Endothelial cell of umbilical vein (primary cell): ENCODE data around the gene CLSTN2. TPM values are rescaled to one million over a fixed set of nuclear protein-coding genes. Genes with fewer than 3 reads are reported as not detected.

Experiments
- BruUV-seq: library from RNA; stranded (reverse); fragments of 400-500 nt; replicated peaks from 2 replicates; lab custom pipeline; 2021; lab: Mats Ljungman, UMichigan
- CTCF ChIA-PET: fragments of 300-600, 350-600 bp; sonication (Branson Sonifier 250); formaldehyde crosslinking; loops from one replicate; lab custom pipeline; 2021; ENCODE audit warnings: antibody characterized with exemption, inconsistent platforms; lab: Charles Lee
- POLR2A ChIA-PET: fragments of 300-600, 350-600 bp; sonication (Branson Sonifier 250); formaldehyde crosslinking; loops from one replicate; lab custom pipeline; 2021; ENCODE audit warnings: antibody characterized with exemption, inconsistent platforms; lab: Charles Lee
- DNase-seq: peaks from one replicate; pipeline ENCODE4 v3.0.0-alpha.2; 2011; ENCODE audit warnings: low read depth, low spot score
- FAIRE-seq: peaks from 2 replicates; lab custom pipeline; 2011; peaks lifted over from hg19 to GRCh38; lab: Jason Lieb, UNC
- H2AFZ ChIP-seq: 2 replicates; pipeline ENCODE4 v1.6.0; 2012; ENCODE audit warnings: low read depth, low read length, control low read depth, inconsistent platforms
- H3K27ac ChIP-seq: 2 replicates; pipeline ENCODE4 v1.5.1; 2011; ENCODE audit warnings: low read depth, mild to moderate bottlenecking, control low read depth, low read length, moderate library complexity; ENCODE audit not compliant: insufficient read depth
- H3K27me3 ChIP-seq, 2 experiments: 2 replicates each; pipeline versions ENCODE4 v1.6.0 to v1.6.1; 2011; ENCODE audit warnings: low read length in 2 of 2, mixed read lengths in 1 of 2; ENCODE audit not compliant: control insufficient read depth in 2 of 2, insufficient read depth in 2 of 2
- H3K36me3 ChIP-seq, 2 experiments: 2 replicates in 1 of 2; 3 replicates in 1 of 2; pipeline ENCODE4 v1.5.1; 2011; ENCODE audit warnings: low read length in 2 of 2, mild to moderate bottlenecking in 1 of 2, moderate library complexity in 1 of 2; ENCODE audit not compliant: control insufficient read depth in 2 of 2, insufficient read depth in 2 of 2; ENCODE audit errors: extremely low read depth in 1 of 2
- H3K4me1 ChIP-seq: 3 replicates; pipeline ENCODE4 v1.5.1; 2011; ENCODE audit warnings: mild to moderate bottlenecking, low read length; ENCODE audit not compliant: control insufficient read depth, insufficient read depth; ENCODE audit errors: extremely low read depth
- H3K4me2 ChIP-seq: 2 replicates; pipeline ENCODE4 v1.6.1; 2011; ENCODE audit warnings: low read length, control low read depth, mixed read lengths; ENCODE audit not compliant: insufficient read depth
- H3K4me3 ChIP-seq, 3 experiments: fragments of 200-600 bp in 1 of 3; sonication (generic), shearing (Covaris generic) in 1 of 3; replicated peaks in 1 of 3; 2 replicates each; pipeline ENCODE4 v1.5.1; 2011 to 2016; ENCODE audit warnings: control low read depth in 3 of 3, low read length in 3 of 3, mild to moderate bottlenecking in 2 of 3, inconsistent platforms in 1 of 3, low read depth in 1 of 3, moderate library complexity in 1 of 3; ENCODE audit not compliant: insufficient read depth in 1 of 3
- H3K79me2 ChIP-seq: 2 replicates; pipeline ENCODE4 v1.6.0; 2012; ENCODE audit warnings: low read length, inconsistent platforms; ENCODE audit not compliant: control insufficient read depth, insufficient read depth
- H3K9ac ChIP-seq: replicated peaks from 2 replicates; pipeline ENCODE3; 2011; ENCODE audit warnings: low read length, control low read depth; ENCODE audit not compliant: insufficient read depth; ENCODE audit errors: extremely low read depth
- H3K9me1 ChIP-seq: replicated peaks from 3 replicates; pipeline ENCODE4 v1.6.0; 2011; ENCODE audit warnings: mild to moderate bottlenecking, low read length; ENCODE audit not compliant: control insufficient read depth, insufficient read depth; ENCODE audit errors: extremely low read depth
- H3K9me3 ChIP-seq: replicated peaks from 2 replicates; pipeline ENCODE4 v1.5.1; 2012; ENCODE audit warnings: low read length, inconsistent platforms; ENCODE audit not compliant: control insufficient read depth, insufficient read depth
- H4K20me1 ChIP-seq: replicated peaks from 2 replicates; pipeline ENCODE3; 2011; ENCODE audit warnings: mild to moderate bottlenecking, low read length; ENCODE audit not compliant: control insufficient read depth, insufficient read depth; ENCODE audit errors: extremely low read depth
- EZH2 ChIP-seq: IDR thresholded peaks from 2 replicates; pipeline ENCODE4 v1.6.1; 2012; ENCODE audit warnings: borderline replicate concordance, low read depth, mild to moderate bottlenecking, moderate library complexity, low read length, inconsistent platforms; ENCODE audit not compliant: severe bottlenecking
- FOS ChIP-seq: IDR thresholded peaks from 2 replicates; pipeline ENCODE4 v1.6.1; 2011; ENCODE audit warnings: mild to moderate bottlenecking, low read length, moderate library complexity, borderline replicate concordance; ENCODE audit not compliant: insufficient read depth
- GATA2 ChIP-seq: IDR thresholded peaks from 2 replicates; pipeline ENCODE4 v1.7.0; 2011; ENCODE audit warnings: low read depth, mild to moderate bottlenecking, moderate library complexity, mixed read lengths, low read length; ENCODE audit not compliant: insufficient read length, insufficient read depth
- JUN ChIP-seq: IDR thresholded peaks from 2 replicates; pipeline ENCODE4 v1.6.1; 2011; ENCODE audit warnings: borderline replicate concordance, low read depth; ENCODE audit not compliant: insufficient read length, insufficient read depth
- MYC ChIP-seq: IDR thresholded peaks from one replicate; pipeline ENCODE4 v1.6.1; 2011; ENCODE audit warnings: mild to moderate bottlenecking, low read depth, low read length
- dilution Hi-C: fragments of 300-500 bp; cut with MboI; formaldehyde crosslinking; loops from one replicate; pipeline ENCODE4 v1.15.0; 2019; ENCODE audit warnings: low sequenced_read_pairs; ENCODE audit not compliant: extremely low pct_ligation_motif_present
- intact Hi-C: fragments of 100-400 bp; cut with micrococcal nuclease; formaldehyde crosslinking; loops from one replicate; pipeline ENCODE4 v1.10.0; 2022
- polyA plus RNA-seq, 4 experiments: library from polyadenylated mRNA; depleted of rRNA in 3 of 4; stranded (reverse) in 3 of 4; unstranded in 1 of 4; fragments of >200 nt; gene quantifications; 2 replicates each; pipeline versions ENCODE4 v1.2.1 to v1.2.3, GENCODE V29; 2011 to 2012; ENCODE audit warnings: missing spikeins in 1 of 4
- total RNA-seq: library from RNA; stranded (reverse); gene quantifications from 2 replicates; pipeline ENCODE4 v1.2.3, GENCODE V29; 2021
- TF ChIP-seq, protein P1 (sequence below), 2 donors: IDR thresholded peaks; 1 replicate in 1 of 2; 2 replicates in 1 of 2; pipeline ENCODE4 v1.5.1; 2011; ENCODE audit warnings: low read length in 2 of 2, mild to moderate bottlenecking in 2 of 2, moderate library complexity in 2 of 2, control low read depth in 1 of 2, inconsistent platforms in 1 of 2, low read depth in 1 of 2; ENCODE audit not compliant: insufficient read depth in 1 of 2; ENCODE audit errors: extremely low read depth in 1 of 2

CLSTN2 gene
- total and polyA plus RNA-seq, 2 donors (not counting 3 experiments of a cell fraction or from before 2014, with no cell fraction given), result 0.26 to 0.38 TPM

DNA sequence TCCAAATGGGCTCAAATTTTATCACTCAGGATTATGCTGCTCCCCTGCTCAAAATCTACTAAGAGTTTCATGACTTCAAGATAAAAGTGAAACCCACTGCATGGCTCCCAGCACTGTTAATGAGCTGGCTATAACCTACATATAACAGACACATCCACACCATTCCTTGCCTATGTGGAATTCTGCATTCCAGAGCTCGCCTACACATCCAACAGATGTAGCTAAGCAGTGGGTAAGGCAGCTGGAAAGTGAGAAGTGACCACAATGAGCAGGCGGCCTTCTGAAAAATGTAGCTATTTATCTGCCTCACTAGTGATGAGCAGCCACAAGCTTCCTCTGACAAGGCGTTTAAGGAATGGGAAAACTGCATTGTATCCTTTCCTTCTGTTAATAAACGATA, 650.8 kb downstream of the CLSTN2 start:
- CTCF ChIA-PET, result interaction anchor here (0.8 kb wide), 2 partner anchors 9 to 11 kb away, joined by 3 read pairs; no protein-coding TSS in a partner anchor
- Histone ChIP-seq H3K79me2 (no peaks in the 10 kb centered on the region), H3K9me3 (no peaks in the 10 kb centered on the region), H3K27me3 (no peaks in the 10 kb centered on the region), H3K36me3 (no peaks in the 10 kb centered on the region), H3K9me1 (no peaks in the 10 kb centered on the region), H3K27ac (no peak overlapping the region), H2AFZ (no peak overlapping the region), H4K20me1 (no peaks in the 10 kb centered on the region), H3K4me1 (no peaks in the 10 kb centered on the region), H3K9ac (no peak overlapping the region), H3K4me2 (no peak overlapping the region), H3K4me3 (no peak overlapping the region)
- TF ChIP-seq EZH2, result no peak
- no peak for TF ChIP-seq JUN
- no peak for TF ChIP-seq FOS
- TF ChIP-seq GATA2, result no peak
- TF ChIP-seq, protein P1, sequence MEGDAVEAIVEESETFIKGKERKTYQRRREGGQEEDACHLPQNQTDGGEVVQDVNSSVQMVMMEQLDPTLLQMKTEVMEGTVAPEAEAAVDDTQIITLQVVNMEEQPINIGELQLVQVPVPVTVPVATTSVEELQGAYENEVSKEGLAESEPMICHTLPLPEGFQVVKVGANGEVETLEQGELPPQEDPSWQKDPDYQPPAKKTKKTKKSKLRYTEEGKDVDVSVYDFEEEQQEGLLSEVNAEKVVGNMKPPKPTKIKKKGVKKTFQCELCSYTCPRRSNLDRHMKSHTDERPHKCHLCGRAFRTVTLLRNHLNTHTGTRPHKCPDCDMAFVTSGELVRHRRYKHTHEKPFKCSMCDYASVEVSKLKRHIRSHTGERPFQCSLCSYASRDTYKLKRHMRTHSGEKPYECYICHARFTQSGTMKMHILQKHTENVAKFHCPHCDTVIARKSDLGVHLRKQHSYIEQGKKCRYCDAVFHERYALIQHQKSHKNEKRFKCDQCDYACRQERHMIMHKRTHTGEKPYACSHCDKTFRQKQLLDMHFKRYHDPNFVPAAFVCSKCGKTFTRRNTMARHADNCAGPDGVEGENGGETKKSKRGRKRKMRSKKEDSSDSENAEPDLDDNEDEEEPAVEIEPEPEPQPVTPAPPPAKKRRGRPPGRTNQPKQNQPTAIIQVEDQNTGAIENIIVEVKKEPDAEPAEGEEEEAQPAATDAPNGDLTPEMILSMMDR (IDR thresholded peaks at IDR 0.05; ENCODE audit: extremely low read depth in 1 of 2, insufficient read depth in 1 of 2, low read depth in 1 of 2, low read length in 2 of 2), result no peak
- POLR2A ChIA-PET, result no interaction called here
- intact Hi-C loops, result no loop called here
- dilution Hi-C loops, result no loop called here
- FAIRE-seq (no peak), DNase-seq (no peak)
- no TSS peak for BruUV-seq

DNA sequence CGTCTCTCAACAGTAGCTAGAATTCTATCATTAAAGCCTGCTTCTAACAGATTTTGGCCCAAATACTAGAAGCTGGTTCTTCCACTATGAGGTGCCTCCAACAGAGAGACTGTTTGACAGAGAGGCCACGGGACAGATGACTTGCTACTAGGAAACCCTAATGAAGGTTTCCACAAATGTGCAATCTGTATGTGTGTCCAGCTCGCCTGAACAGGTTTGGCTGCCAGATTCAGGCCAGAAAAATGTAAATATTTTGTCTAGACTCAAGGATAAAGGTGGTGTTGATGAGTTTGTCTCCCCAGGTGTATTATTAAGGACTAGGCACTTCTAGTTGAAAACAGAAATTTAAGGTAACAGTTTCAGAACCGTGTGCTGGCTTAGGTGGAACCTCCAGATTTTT, 651.3 kb downstream of the CLSTN2 start:
- Histone ChIP-seq H3K36me3 (no peaks in the 10 kb centered on the region), H3K79me2 (no peaks in the 10 kb centered on the region), H3K4me2 (no peak overlapping the region), H3K4me1 (no peaks in the 10 kb centered on the region), H3K9ac (no peak overlapping the region), H2AFZ (no peak overlapping the region), H3K4me3 (no peak overlapping the region), H3K9me3 (no peaks in the 10 kb centered on the region), H4K20me1 (no peaks in the 10 kb centered on the region), H3K9me1 (no peaks in the 10 kb centered on the region), H3K27ac (no peak overlapping the region), H3K27me3 (no peaks in the 10 kb centered on the region)
- intact Hi-C loops, result no loop called here
- ChIA-PET POLR2A (no interaction called here), CTCF (interaction anchor here (0.8 kb wide), 2 partner anchors 8 to 10 kb away, joined by 3 read pairs; no protein-coding TSS in a partner anchor)
- dilution Hi-C loops, result no loop called here
- DNase-seq (no peak), FAIRE-seq (no peak)
- TF ChIP-seq MYC (no peak), FOS (no peak), EZH2 (no peak), GATA2 (no peak)
- BruUV-seq, result no TSS peak
